GM21360 (cell line): ENCODE data around the gene N4BP2L2.

ENCODE experiments used
- ATAC-seq: cut with Tn5 transposase; IDR thresholded peaks from one replicate; pipeline ENCODE4 v1.9.1; 2021; ENCODE audit warnings: mild to moderate bottlenecking, moderate library complexity; ENCODE audit not compliant: unreplicated experiment

The N4BP2L2 gene

DNA sequence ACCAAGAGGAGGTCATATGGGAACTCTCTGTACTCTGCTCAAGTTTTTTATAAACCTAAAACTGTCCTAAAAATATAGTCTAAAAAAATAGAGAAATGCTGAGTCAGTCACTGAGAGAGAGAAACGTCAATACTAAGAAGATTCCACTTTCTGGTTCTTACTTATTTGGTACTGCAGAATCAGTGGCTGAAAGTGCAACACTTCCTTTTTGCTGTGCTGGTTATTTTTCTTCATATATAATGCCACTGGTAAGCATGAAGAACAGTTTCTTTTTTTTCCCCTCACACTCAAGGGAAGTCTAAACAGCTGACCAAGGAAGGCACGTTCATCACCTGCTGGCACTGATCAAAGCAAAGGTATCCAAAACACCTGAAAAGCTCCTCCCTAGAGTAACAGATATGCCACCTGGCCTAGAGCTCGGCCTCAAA lies 66.4 kb downstream of the N4BP2L2 start:
- peak; percentile 70 for ATAC-seq

DNA sequence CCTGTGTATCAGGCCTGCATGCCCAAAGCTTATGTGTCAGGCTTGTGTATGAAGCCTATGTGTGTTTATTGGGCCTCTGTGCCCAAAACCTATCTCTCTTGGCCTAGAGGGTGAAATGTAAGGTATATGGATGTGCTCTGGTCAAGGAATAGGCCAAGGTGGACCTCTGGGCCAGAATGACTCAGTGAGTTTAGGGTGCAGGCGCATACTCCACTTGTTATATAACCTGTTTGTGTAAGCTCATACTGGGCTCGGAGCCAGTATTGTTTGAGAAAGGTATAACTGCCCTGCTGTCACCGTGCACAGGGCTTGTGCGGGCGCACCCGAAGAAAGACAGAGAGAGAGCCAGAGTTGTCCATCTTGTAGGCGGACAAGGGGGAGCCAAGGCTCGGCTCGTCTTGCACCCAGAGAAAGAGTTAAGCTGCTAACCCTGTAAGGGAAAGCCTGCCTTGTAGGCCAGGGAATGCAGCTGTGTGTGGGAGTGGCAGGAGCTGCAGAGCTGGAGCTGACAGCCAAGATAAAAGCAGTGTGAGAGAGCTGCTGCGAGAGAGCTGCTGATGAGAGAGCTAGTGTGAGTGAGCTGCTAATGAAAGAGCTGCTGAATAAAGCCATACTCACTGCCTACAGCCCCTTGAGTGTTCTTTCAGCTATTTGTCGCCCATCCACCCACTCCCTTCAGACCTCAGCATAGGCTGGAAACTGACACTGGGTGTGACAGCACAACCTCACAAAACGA lies 67.2 kb downstream of the N4BP2L2 start:
- no peak for ATAC-seq

DNA sequence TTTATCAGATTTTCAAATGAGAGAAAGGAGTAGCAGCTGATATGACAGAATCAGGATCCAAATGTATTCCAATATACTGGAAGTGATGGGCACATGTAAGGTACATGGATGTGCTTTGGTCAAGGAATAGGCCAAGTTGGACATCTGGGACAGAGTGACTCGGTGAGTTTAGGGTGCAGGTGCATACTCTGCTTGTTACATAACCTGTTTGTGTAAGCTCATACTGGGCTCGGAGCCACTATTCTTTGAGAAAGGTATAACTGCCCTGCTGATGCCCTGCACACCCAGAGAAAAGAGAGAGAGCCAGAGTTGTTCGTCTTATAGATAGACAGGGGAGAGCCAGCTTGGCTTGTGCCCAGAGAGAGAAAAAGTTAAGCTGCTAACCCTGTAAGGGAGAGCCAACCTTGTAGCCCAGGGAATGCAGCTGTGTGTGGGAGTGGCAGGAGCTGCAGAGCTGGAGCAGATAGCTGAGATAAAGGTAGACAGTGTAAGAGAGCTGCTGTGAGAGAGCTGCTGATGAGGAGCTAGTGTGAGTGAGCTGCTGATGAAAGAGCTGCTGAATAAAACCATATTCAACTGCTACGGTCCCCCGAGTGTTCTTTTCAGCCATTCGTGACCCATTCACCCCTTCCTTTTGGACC lies 70.0 kb downstream of the N4BP2L2 start:
- no peak for ATAC-seq

DNA sequence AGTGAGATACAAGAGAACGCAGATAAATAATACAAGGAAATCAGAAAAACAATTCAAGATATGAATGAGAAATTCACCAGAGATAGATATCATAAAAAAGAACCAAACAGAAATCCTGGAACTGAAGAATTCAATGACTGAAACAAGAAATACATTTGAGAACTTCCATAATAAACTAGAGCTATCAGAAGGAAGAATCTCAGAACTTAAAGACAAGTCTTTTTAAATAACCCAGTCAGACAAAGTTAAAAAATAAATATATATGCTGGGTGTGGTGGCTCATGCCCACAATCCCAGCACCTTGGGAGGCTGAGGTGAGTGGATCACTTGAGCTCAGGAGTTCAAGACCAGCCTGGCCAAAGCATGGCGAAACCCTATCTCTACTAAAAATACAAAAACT lies 82.0 kb downstream of the N4BP2L2 start:
- ATAC-seq, result no peak

DNA sequence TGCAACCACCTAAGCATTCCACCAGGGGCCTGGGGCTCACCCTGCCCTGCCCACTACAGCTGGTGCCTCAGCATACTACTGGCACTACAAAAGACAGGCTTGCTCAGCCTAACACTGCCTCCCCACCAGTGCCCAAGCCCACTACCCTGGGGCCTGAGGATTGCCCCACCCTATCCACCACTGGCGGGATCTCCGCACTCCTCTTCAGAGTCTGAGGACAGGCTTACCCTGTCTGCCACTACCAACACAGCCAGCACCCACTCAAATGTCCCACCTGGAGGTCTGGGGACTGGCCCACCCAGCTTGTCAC lies 83.0 kb downstream of the N4BP2L2 start:
- ATAC-seq, result no peak

DNA sequence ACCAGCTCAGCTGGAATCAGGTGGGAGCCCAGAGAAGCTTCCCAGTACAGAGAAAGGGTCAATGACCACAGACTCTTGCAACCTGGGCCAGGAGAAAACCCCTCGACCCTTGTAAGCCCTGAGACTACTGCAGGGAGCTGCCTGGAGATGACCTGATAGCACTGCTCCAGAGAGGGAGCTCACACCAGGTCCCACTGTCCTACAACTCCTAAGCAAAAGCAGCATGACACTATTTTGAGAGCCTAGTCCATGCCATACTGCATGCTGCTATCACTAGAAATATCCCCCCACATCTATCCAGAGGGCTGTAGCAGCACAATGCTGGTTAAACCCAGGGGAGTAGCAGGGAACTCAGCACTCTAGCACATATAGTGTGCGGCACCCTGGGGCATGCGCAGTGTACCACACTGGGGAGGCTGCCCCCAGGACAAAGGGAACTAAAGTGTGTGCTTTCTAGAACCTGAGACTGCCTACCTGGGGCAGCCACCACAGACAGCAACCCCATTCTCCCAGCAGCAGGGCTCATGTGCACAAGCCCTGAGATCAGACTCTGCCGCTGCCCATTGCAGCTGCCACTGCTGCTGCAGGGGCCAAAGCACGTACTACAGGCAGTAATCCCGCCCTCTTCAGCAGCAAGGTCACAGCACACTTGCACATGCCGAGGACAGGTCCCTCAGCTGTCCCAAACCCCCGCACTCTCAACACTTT lies 83.6 kb downstream of the N4BP2L2 start:
- no peak for ATAC-seq

DNA sequence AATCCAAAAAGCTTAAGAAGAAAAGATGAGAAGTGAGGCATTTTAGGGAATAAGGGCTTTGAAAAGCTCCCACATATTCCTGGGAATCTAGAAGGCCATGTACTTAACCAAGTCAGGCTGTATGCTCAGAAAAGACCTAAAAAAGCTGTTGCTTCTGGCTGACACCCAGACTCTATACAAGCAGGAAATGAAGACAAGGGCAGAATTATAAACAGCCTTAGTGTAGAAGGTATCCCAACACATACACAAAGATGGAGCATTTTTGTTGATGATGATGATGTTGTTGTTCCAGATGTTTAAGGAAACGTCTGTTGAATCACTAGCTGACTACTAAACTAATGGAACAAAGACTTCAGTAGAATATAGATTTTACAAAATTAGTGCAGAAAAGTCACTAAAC lies 84.6 kb downstream of the N4BP2L2 start:
- ATAC-seq, result no peak

DNA sequence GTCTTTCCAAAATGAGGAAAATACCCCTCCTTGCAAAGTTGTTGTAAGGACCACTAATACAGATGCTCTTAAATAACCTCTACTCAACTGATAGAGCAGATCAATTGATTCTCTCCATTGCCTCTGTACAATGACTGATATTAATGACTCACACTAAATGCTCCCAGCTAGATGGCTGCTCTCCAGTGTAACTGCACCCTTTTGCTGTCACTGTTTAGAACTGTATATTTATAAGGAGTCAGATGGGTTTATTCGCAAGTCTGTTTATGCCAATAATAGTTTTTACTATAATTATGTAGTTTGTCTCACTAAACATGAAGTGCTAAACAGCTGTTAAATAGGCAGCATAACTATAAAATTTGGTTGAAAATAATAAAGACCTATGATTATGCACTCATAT lies 89.6 kb downstream of the N4BP2L2 start:
- no peak for ATAC-seq

DNA sequence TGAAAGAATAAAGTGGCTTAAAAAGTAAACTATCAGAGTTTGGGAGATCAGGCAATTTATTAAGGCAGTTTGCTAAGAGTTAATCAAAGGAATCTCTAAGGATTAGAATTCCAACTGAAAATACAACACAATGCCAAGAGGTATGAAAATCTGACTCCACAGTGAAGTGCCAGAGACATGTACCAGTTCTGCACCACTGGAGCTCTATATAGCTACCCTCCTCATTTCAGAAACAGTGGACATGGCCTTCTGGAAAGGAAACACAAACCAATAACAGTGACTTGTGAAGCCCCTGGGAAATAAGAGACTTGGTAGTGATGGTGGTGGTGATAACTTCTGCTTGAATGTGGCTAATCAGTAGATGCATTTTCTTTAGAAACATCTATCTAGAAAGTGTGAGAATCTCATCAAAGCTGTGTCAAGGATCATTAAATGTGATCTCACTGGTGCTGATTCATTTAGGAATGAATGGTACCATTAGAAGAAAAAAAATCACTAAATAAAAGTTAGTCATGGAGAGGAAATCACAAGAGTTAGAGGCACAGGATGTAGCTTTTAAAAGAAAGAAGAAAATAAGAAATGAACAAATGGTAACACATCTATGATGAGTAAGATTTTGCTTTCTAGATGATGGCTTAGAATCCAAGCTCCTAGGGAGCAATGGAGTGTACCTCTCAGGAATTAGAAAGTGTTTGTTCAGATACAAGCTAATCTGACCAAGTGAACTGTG lies 90.5 kb downstream of the N4BP2L2 start:
- ATAC-seq, result no peak

DNA sequence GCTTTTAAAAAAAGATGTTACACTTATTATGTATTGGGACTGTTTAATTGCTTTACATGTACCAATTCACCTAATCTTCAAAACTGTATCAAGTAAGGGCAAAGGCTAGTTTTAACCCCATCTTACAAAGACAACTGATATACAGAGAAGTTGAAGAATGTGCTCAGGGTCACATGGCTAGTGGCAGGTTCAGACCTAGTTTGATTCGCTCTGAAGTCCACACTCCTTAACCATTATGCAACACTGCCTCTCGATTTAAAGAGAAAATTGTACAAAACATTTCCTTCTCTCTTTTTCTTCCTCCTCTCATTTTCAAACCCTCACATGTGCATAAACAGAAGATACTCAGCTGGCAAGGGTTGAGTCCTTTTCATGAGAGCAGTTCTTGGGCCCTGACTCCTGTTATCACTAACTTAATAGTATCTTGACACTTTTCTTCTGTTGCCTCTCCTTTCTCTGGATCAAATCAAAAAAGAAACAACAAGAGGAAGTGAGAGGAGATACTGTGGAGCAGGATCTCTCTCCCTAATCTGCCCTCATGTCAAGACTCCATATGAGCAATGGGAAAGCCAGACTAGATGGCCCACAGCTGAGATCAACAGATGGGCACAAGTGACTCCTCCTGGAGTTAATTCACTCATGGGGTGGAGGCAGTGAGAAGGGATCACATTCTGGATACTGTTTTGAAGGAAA lies 91.7 kb downstream of the N4BP2L2 start:
- no peak for ATAC-seq

DNA sequence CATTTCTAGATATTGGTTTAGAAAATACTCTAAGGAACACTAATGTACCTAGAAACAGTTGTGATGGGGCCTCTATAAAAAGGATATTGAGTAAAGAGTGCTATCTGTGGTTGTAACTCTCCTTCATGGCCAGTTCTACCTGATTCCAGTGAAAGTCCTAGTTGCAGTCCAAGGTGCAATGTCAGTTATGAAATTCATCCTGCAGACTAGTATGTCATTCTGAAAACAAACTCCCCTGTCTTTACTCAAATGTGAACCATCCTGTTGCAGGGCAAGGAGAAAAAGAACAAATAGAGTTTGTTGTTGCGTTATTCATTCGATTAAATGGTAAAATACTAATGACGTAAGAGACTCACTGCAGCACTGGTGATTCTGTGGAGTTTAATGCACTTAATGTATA lies 92.4 kb downstream of the N4BP2L2 start:
- no peak for ATAC-seq

DNA sequence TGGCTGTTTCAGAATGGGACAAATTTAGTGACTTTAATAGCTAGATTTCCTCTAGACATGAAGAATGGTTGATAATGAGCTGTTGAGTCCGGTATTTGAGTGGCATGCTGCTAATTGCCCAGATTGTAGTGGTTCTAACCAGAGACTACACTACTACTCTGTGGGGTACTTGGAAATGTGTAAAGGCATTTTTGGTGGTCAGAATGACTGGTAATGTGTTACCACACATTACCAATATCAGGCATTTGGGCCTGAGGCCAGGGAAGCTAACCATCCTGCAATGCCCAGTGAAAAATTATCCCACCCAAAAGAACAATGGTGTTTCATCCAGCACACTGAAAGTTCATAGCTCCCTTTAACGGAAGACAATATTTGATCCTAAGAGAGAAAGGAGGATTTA lies 93.1 kb downstream of the N4BP2L2 start:
- no peak for ATAC-seq

DNA sequence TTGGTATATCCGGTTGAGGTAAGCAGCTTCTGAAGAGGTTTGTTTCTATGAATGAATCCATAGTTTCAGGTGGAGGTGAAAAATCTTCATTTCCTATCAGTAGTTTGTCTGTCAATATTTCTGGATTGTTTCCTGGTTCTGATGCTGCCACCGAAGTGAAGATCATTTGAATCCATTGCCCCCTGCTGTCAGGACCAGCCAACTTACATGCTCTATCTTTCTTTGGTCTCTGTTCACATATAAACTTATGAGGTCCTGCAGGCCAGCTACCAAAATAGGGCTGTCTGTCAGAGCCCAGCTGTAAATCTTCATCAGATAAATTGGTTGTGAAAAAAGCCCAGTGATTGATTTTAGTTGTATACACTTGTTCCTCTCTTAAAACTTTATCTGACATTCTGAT lies 95.5 kb downstream of the N4BP2L2 start:
- peak; percentile 59 for ATAC-seq

DNA sequence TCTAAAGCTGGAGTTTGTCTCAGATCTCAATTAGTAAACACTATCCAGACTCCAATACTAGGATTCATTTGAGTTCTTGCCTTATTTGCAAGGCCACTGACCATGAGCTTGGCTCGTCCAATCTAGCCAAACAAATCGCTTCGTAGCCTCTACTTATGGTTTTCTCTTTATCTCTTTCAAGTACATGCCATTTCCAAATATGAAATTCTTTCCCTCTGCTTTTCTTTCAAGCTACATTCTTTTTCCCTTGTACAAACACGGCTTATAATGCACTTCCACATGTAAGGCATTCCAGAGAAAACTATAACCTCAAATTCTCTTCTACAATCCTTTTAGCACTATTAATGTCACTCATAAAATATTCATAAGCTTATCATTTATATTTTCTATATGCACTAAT lies 99.7 kb downstream of the N4BP2L2 start:
- no peak for ATAC-seq

DNA sequence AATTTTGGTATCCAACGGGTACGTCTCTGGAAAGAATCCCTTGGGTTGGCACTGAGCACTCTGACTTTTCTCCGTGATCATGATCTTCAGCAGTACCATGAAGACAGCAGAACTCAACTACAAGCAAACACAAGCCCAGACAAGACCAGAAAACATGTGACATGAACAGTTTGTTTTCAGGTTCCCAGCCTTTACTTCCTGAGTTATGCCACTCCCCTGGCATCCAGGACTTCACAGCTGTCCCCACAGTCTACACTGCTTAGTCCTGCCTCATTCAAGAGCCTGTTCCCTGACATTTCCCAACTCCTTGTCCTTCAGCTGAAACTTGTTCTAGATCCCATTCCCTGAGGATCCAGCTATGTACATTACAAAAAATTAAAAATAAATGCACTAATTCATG lies 105.7 kb downstream of the N4BP2L2 start:
- ATAC-seq, result no peak

DNA sequence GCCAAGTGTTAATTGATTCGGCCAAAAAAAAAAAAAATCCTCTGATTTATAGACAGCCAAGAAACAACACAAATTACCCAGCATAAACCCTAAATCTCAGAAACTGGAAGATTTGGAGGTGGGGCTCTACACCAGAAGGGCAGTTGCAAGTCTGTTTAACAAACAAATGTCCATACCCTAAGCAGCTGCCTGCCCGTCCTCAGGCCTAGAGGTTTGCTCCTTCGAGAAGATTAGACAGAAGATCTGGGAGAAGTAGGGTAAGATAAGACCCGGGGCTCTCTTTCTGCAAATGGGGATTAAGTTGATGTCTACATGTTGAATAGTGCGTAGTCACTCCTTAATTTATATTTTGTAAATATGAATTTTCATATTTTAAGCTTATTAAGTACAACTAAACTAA lies 107.2 kb downstream of the N4BP2L2 start:
- ATAC-seq, result no peak

DNA sequence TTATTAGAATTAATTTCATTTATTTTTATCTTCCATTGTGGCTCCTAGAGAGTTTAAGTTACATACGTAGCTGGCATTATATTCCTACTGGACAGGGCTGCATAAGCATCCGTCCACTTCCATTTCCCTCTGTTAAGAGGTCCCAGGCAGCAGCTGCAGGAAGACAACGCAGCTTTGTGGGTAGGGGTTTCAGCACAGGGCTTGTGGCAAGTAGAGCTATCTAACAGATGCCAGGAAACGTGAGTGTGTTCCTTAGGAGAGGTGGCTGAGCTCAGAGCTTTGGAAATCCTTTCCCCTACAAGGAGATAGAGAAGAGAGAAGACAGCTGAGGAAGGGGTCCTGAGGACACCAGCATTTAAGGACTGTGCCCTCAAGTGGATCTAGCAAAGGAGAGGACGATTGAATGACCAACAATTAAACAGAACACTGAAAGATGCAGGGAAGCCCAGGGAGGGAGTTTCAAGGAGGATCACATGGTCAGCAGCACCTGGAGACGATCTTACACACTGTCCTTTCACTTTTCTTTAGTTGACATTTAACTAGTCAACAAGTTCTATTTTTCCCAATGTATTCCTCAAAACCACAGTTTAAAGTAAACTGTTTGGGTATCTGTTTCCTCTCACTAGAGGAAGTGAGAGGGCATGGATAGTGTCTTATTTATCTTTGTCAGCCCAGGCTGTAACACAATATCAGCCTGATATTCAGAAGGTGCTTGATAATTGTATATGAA lies 108.4 kb downstream of the N4BP2L2 start:
- ATAC-seq, result no peak

DNA sequence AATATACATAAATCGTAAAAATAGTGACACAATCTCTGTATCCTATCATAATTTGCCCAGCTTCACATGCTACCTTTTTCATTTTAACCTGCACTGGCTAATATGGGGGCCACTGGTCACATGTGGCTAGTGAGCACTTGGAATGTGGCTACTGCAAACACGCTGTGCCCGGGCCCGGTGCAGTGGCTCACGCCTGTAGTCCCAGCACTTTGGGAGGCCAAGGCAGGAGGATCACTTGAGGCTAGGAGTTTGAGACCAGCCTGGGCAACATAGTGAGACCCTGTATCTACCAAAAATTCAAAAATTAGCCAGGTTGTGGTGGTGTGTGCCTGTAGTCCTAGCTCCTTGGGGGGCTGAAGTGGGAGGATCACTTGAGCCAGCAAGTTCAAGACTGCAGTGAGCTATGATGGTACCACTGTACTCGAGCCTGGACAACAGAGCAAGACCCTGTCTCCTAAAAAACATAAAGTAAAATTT lies 109.1 kb downstream of the N4BP2L2 start:
- no peak for ATAC-seq

DNA sequence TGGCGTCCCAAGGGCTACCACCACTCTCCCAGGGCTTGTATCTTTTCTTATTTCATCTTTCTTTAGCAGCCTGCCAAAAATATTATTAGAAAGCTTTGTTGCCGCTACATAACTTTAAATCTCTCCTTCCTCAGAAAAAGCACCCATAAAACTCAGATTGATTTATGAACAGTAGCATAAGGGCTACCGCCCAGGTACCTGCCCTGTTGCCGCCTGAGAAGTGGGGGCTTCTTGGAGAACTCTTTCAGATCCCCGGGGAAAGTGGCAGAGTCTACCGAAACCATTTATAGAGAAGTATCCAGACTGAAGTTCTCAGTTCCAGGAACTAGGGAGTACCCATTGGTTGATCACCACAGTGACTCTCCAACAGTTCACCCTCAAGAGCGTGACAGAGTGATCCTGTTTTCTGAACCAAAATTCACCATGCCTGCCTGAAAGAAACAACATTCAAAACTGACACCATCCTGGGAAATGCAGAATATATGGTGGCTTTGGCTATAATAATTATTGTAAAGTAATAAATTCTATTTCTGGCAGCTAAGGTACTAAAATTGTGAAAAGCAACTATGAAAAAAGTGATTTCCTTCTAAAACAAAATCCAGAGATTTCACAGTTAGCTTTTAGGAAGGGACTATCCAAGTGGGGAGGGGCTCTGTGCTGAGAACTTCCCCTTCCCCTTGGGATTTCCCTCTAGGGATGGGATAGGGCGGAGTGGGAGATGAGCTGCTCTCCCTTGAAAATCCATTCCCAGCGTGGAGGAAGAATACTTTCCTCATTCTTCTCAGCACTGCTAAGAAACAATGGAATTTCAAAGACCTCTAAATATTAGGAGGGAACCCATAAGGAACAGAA lies 109.8 kb downstream of the N4BP2L2 start:
- no peak for ATAC-seq
